GM19452 (cell line): ENCODE data around the gene CKB.
"Not testable (repeated sequence)": the region's sequence is repeated elsewhere in the genome, so short reads cannot be mapped to it uniquely, and the experiment has no call there.

Experiments used
- ATAC-seq: cut with Tn5 transposase; IDR thresholded peaks from one replicate; pipeline ENCODE4 v1.9.1; 2021; ENCODE audit not compliant: unreplicated experiment

CKB gene

DNA sequence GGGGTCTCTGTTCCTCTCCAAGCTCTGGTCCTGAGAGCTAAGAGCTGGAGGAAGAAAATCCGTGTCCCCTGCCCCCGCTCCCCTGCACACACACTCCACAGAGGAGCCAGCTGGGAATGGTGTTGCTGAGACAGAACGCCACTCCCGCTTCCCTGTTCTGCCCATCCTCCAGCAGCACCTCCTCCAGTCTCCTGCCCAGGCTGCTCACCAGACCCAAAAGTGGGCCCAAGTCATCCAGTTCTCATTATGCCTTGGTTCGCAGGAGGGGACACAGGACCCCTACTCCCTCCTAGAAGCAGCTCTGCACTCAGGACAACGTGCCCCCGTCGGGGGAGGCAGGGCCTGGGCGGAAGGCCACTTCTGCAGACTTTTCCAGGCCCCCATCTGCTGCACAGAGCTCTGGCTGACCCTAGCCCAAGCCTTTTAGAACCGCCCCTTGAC, 5.5 kb upstream of the CKB start:
- ATAC-seq = no peak

DNA sequence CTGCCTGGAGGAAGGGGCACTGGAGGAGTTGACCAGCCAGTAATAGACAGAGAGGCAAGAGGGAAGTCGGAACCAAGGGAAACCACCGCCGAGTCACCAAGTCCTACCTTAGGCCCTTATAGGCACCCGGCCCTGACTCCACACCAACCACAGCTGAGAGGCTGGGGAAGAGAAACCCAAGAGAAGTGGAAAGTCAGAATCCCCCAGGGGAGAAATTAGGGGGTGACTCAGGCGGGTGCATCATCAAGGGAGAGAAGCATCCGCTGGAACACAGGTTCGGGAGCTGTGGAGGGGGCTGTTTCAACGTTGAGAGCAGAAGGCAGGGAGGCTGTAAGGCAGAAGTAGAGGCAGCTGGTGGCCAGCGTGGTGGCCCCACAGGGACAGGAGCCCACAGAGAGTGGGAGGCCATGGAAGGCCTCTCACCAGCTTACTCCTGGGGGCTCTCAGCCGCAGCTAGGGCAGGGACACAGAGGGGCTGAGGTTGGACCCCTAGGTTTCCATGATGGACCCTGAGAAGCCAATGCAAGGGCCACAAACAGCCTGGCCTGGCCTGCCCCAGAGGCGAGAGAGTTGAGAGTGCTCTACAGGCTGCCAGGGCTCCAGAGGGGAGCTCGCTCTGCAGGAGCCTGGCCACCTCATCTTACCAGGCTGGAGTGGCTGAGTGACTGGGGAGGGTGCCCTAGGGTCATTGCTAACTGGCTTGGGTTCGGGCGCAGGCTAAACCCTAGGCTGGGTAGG, 4.9 kb upstream of the CKB start:
- ATAC-seq = peak; percentile 65

DNA sequence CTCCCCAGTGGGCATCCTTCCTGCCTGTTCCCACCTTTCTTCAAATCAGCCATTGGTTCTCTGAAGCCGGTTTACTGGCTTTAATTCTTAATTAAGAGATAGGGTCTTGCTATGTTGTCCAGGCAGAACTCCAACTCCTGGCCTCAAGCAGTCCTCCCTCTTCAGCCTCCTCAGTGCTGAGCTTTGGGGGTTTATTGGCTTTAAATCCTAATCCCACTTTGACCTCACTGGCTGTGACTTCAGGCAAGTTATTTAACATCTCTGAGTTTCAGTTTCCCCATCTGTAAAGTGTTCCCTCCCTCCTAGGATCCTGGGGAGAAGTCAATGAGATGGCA, 4.3 kb upstream of the CKB start:
- ATAC-seq = no peak

DNA sequence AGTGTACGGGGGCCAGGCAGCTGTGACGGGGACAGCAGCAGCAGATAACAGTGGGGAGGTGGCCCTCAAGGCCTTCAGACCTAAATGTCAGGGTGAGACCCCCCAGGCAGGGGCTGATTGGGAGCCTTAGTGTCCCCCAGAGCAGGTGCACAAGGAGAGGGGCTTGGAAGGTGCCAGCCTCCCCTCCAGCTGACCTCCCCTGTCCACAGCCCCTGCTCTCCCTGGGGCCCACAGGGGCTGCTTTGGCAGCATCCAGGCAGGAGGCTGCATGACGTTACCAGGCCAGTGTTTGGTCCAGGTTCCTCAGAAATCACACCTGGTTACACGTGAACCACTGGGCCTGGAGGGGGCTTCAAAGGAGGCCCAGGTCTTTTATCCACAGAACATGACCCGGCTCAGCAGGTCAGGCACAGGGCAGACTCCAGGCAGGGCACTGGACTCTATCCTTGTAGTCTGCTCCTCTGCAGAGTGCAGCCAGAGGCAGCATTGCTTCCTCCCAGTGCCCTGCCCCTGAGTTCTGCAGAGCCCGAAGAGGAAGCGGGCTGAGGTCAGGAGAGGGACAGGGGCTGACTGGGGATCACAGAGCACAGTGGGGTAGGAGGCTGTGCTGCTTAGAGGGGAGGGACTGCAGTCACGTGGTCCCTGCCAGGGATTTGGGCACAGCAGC, 3.8 kb upstream of the CKB start:
- no peak for ATAC-seq

DNA sequence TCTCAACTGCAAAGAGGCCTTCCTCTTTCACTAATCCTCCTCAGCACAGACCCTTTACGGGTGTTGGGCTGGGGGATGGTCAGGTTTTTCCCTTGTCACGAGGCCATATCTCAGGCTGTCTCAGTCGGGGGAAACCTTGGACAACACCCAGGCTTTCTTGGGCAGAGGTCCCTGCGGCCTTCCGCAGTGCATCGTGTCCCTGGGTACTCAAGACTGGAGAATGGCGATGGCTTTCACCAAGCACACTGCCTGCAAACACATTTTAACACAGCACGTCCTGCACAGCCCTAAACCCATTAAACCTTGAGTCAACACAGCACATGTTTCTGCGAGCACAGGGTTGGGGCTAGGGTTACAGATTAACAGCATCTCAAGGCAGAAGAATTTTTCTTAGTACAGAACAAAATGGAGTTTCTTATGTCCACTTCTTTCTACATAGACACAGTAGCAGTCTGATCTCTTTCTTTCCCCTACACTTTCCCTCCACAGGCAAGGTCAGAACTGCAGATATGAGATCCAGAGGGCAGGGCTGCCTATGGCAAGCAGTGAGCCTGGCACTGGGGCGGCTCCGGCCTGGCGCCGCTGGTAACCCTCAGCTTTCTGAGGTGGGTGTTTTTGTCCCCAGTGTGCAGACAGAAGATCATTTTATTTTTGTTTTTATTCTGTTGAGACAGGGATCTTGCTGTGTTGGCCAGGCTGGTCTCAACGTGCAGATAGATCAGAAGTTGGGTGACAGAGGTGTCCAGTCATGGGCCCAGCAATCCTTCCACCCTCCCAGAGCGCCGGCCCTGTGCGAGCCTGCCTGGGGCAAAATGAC, 3.0 kb upstream of the CKB start:
- ATAC-seq = not testable (repeated sequence)

DNA sequence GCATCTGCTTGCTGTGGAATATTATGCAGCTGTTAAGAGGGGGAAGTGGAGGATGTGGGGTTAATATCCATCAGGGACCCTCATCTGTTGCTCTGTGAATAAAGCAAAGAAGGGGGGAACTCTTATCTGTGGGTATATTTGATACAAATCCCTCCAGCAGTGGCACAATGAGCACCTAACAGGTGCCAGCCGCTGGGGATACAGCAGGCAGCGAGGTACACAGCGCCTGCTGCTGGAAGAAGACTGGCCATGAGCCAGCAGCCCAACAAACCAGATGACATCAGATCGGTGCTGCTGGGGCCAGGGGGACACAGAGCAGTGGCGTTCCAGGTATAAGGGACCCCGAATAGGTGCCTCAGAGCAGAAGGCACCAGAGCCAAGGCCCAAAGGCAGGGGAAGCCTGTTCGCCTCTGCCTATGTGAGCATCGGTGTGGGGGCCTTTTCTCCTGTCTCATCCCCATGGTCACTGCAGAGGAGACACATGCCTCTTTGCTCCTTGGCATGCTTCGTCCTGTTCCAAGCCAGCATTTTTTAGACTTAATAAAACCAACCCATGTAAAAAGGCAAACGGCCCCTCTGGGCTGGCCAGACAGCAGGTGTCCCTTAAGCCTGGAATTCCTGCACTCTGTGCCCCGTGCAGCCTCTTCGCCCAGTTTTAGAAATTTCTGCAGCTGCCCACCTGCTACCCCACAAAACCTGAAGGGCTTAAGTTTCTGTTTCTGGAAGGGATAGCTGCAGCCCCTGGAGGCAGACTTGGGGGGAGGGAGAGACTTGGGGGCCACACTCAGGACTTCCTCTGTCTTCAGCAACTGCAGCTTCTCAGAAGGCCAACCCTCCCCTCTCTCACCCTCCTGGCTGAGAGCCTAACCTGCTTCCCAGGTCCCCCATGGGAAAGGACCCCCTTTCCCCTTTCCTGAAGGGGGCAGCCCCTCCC, 1.6 kb upstream of the CKB start:
- ATAC-seq = no peak

DNA sequence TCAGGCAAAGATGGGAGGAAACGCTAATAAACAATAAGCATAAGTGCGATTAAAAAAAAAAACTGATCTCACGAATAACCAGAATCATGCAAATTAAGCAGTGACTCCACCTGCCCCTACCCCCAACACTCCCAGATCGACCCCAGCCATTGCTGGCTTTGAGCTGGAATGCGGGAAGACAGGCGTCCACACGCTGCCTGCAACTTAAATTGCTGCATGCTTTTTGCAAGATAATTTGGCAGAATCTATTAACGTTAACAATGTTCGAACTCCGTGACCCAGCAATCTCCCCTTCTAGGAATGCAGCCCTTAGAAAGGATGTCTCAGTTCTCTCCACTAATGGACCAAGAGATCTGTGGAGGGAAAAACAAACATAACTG, 935 bp upstream of the CKB start:
- ATAC-seq = no peak

DNA sequence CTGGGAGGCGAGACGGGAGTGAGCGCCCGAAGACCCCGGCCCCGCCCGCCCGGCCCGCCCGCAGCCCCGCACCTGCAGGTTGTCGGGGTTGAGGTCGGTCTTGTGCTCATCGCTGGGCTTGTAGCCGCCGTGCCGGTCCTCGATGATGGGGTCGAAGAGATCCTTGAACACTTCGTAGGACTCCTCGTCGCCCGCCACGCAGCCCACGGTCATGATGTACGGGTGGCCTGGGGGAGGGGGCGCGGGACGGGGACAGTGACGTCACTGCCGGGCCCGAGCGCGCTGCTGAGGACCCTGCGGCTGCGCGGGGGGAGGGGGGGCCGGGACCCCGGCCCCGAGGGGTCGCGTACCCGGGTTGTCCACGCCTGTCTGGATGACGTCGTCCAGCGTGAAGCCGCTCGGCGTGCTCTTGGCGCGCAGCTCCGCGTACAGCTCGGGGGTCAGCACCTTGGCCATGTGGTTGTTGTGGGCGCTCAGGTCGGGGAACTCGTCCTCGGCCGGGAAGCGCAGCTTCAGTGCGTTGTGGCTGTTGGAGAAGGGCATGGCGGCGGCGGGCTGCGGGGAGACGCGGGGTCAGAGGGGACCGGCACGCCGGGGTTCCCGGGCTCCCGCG, 573 bp downstream of the CKB start:
- ATAC-seq = no peak

DNA sequence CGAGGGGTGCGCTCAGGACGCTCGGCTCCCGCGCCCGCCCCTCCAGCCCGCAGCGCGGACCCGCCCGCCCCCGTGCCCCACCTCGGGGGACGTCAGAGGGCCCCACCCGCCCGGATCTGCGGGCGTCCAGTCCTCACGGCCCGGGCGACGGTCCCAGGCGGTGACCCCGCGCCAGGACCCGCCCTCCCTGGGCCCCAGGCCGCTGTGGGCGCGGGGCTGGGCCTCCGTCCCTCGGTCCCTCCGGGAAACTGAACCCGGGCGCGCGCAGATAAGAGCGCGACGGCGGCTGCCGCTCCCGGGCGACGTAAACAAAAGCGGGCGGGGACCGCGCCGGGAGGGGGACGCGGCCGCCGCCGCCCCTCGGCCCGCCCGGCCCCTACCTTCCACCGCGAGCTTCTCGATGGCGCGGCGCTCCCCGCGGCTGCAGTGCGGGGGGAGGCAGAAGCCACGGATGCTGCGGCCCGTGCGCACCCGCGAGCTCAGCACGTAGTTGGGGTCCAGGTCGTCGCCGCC, 1.1 kb downstream of the CKB start:
- no peak for ATAC-seq

DNA sequence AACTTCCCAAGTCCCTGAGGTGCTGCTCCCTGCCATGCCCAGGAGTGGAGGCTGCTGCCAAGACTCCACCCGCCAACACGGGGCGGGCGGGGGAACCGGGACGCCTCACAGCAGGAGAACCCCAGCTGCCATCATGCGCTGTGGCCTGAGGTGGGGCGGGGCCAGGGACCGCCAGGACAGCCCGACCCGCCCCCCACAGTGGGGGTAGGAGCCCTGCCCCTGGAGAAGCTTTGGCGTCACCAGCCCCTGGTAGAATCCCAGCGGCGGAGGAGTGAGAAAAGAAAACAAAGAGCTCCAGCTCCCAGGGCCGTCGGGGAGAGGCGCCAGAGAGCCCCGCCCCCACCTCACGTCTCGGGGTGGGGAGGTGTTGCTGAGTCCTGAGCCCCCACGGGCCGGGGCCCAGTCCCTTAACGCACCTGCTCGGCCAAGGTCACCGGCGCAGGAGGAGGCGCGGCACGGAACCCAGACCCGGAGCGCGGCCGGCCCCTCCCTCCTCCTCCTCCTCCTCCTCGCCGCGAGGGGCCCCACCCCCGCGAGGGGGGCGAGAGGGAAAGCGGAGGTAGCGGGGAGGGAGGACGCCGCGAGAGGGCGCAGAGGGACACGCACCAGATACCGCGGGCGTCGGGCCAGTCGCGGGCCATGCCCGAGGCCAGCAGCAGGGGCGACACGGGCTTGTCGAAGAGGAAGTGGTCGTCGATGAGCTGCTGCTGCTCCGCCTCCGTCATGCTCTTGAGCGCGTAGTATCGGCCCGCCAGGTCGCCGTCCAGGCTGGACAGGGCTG, 1.8 kb downstream of the CKB start:
- no peak for ATAC-seq

DNA sequence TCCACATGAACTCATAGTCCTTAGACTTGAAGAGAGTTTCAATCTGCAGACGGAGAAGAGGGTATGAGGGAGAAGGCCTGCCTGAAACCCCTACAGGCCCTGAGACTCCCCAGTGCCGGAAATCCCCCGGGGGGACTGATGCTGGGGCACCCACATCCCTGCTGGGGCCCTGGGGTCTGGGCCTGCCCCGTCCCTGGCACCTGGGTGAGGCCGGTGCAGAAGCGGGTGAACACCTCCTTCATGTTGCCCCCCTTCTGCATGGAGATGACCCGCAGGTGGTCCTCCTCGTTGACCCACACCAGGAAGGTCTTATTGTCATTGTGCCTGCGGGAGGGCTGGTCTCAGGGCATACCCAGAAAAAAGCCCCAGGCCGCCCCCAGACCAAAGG, 2.4 kb downstream of the CKB start:
- no peak for ATAC-seq

DNA sequence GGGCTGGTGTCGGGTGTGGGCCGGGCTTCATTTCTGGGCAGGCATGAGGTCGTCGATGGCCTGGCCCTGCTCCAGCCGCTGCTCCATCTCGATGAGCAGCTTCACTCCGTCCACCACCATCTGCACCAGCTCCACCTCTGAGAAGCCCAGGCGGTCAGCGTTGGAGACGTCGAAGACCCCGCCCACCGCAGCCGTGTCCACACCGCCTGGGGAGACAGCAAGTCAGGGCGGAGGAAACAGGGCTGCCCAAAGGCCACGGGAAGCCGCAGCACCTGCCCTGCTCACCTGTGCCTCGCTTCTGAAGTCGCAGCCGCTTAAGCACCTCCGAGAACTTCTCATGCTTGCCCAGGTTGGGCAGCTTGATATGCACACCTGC, 2.8 kb downstream of the CKB start:
- no peak for ATAC-seq

DNA sequence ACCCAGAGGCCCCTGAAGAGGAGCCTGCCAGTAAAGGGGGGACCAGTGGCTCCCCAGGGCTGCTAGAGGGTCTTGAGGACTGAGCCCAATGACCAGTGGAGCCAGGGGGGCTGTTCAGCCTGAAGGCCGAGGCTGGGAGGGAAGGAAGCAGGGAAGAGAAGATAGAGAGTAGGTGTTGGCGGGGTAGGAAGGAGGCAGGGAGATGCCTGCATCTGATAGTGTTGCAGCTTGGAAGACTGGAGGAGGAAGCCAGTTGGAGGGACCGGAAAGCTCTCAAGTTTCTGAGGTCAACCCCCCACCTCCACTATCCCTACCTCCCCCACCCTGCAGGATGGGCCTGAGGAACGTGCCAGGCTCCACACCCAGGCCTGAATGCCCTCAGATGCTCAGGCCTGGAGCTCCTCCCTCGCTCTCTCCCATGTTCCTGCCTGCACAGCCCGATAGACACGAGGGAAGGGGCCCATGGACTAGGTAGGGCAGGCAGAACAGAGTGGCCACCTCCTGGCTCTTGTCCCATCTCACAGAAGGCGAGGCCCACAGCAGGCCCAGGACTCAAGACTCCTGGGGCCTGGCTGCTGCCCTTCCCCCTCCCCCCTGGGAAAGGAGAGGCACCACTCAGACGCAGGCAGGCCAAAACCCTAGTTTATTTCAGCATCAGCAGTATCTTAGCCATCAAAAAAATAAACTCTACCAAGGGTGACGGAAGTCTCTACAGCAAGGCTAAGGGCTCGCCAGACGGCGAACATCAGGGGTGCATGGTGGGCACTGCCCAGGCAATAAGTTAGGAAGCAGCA, 3.4 kb downstream of the CKB start:
- no peak for ATAC-seq

DNA sequence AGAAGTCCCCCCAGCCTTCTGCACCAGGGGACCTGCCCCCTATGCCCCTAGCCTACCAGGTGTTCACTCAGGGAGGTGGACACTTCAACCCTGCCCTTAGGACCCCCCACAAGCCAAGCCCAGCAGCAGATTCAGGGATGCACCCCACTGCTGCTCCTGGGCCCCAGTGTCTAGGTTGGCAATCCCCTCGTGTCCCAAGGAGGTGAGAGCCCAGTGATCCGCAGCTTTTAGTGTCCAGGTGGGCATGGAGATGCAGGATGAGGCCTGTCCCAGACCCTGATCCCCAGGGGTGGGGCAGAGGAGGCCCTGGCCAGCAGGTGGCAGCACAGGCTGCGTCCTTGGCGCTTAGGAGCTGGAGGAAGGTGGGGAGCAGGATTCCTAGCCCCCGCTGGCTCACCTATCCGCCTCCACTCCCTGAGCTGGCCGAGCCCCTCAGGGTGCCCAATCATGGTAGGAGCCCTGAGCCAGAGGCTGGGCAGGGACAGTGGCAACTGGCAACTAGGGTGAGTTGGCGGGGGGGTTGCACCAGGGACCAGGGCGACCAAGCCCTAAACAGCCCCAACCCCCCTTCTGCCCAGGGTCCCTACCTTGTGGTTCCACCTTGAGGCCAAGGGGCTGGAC, 4.1 kb downstream of the CKB start:
- no peak for ATAC-seq

DNA sequence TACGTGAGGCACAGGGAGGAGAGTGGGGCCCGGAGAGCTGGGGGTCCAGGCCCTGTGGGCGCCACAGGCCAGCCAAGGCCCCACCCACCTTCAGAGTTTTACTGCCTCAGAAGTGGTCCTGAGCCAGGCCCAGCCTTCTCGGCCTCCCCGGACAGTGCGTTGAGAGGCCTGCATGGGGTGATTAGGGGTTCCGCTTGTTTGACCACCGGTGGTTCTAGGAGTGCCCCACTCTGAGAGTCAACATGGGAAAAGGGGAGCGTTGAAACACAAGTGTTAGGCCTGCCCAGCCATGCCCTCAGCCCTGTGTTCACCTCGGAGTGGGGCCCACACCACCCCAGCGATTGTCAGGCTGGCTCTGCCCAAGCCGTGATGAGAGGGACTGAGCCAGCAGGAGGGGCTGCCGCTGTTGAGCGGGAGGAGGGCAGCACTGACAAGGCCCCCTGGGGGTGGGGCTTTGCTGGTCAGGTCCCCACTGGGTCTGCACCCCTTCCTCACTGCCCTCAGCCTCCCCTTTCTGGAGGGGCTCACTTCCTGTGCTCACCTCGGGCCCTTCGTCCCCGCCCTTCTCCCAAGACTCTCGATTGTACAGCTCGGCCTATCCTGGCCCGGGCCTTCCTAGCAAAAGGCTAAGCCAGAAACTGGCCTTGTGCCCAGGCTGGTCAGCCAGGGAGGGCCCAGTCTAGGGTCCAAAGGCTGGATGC, 4.8 kb downstream of the CKB start:
- ATAC-seq = no peak

DNA sequence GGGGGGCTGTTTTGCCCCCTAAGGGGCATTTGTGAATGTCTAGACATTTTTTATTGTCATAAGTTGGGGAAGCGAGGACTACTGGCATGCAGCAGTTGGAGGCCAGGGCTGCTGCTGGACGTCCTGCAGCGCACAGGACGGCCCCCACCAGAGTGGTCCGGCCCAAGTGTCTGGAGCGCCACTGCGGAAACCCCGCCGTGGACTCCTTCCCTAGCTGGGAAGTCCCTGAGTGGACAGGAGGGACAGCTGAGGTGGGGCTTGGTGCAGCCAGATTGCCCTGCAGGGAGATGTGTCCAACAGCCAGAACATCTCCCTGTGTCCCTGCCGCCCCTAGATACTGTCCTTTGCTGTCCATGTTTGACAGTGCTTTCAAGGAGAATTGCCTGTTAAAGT, 5.5 kb downstream of the CKB start:
- ATAC-seq = no peak

DNA sequence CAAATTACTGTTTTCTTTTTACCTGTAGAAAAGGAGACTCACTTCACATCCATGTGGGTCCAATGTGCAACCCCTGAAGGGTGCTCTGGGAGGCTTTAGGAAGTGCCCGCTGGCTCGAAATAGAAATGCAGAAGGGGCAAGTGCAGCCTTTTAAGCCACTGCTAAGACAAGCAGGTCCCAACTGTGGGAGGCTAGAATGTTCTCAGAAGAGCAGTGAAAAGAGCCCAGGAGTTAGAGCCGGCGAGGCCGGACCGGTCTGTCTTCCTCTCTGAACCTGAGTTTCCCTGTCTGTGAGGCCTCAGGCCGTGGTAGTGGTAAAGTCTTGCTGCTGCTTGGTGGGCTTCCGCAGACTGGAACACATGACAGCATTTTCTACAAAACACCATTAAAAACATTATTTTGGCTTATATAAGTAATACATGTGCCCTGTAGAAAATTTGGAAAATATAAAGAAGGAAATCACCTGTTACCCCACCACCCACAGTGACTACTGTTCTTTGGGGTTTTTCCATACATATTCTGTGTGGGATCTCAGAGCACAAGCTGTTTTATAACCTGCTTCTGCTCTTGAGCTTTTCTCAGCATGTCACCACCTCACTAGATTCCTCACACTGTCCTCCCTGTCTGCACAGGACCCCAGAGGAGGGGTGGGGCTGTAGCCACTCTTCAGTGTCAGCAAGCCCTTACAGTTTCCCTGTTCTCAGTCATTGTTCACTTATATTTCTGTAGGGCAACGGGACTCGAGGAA, 6.0 kb downstream of the CKB start:
- ATAC-seq = no peak
